GM13976 (cell line): Measurements from ENCODE around the gene ANKH.
"Not testable (repeated sequence)": the region's sequence is repeated elsewhere in the genome, so short reads cannot be mapped to it uniquely, and the experiment has no call there.

Source experiments
- DNase-seq: peaks from one replicate; pipeline ENCODE4 v3.0.0; 2012; ENCODE audit warnings: low spot score
- CTCF ChIP-seq: IDR thresholded peaks from 2 replicates; pipeline ENCODE4 v1.5.1; 2012; ENCODE audit warnings: borderline replicate concordance, mild to moderate bottlenecking; ENCODE audit not compliant: insufficient read depth; ENCODE audit errors: extremely low read depth, missing control alignments, control extremely low read depth
- in situ Hi-C: fragments of 300-500 bp; cut with MboI; formaldehyde crosslinking; loops from one replicate; pipeline ENCODE4 v1.12.0; 2022; ENCODE audit warnings: low sequenced_read_pairs, mixed read lengths, inconsistent platforms; ENCODE audit not compliant: unreplicated experiment

Gene ANKH

GRCh38 chr5:14802541-14802940 is 69.0 kb downstream of the ANKH start:
- DNase-seq, result no peak

GRCh38 chr5:14801792-14802191 is 69.8 kb downstream of the ANKH start:
- in situ Hi-C loops, result no loop called here
- TF ChIP-seq CTCF, result no peak
- no peak for DNase-seq

More at GRCh38 chr5:14802541-14802940, 69.0 kb downstream of the ANKH start:
- TF ChIP-seq CTCF, result no peak
- in situ Hi-C loops, result no loop called here

- DNase-seq, in situ Hi-C loops: not testable (repeated sequence)
These were observed 74.2 kb downstream of the ANKH start for GRCh38 chr5:14797385-14797784.

GRCh38 chr5:14794583-14795230 is 76.9 kb downstream of the ANKH start:
- DNase-seq, result no peak
- no peak for TF ChIP-seq CTCF
- in situ Hi-C loops, result no loop called here

- TF ChIP-seq CTCF, result no peak
- in situ Hi-C loops, result no loop called here
- DNase-seq, result no peak
These were observed 77.7 kb downstream of the ANKH start for GRCh38 chr5:14793851-14794250.

- no peak for DNase-seq
- no peak for TF ChIP-seq CTCF
- in situ Hi-C loops, result no loop called here
These were observed 80.7 kb downstream of the ANKH start for GRCh38 chr5:14790911-14791310.

- in situ Hi-C loops, result no loop called here
- DNase-seq, result no peak
- TF ChIP-seq CTCF, result no peak
These were observed 81.4 kb downstream of the ANKH start for GRCh38 chr5:14790220-14790619.
